ENCODE results near the gene IGDCC3.

Gene IGDCC3

GRCh38 chr15:65318870-65319356 is 58.9 kb downstream of the IGDCC3 start:
- DNase-seq: peak; percentile 90

- DNase-seq: peak; percentile 62
Measured at GRCh38 chr15:65312400-65312916, 65.3 kb downstream of the IGDCC3 start.

- no peak for DNase-seq
Measured at GRCh38 chr15:65311760-65312159, 66.0 kb downstream of the IGDCC3 start.

GRCh38 chr15:65310431-65311137 is 67.2 kb downstream of the IGDCC3 start:
- no peak for DNase-seq

GRCh38 chr15:65309882-65310418 is 67.9 kb downstream of the IGDCC3 start:
- DNase-seq: no peak

GRCh38 chr15:65307978-65308377 is 69.8 kb downstream of the IGDCC3 start:
- DNase-seq: no peak

- DNase-seq: no peak
Measured at GRCh38 chr15:65306551-65306950, 71.3 kb downstream of the IGDCC3 start.

- DNase-seq: no peak
Measured at GRCh38 chr15:65305776-65306175, 72.0 kb downstream of the IGDCC3 start.

- DNase-seq: no peak
Measured at GRCh38 chr15:65305150-65305758, 72.5 kb downstream of the IGDCC3 start.

GRCh38 chr15:65304381-65305149 is 73.2 kb downstream of the IGDCC3 start, which contains the start of gene RNU5B-1:
TSS of gene RNU5B-1 (plus strand) at chr15:65304677.
- DNase-seq: peak; percentile 88

- DNase-seq: peak; percentile 71
Measured at GRCh38 chr15:65303687-65304380, 74.0 kb downstream of the IGDCC3 start.

- DNase-seq: no peak
Measured at GRCh38 chr15:65302061-65302460, 75.7 kb downstream of the IGDCC3 start.

GRCh38 chr15:65300924-65301441 is 76.8 kb downstream of the IGDCC3 start:
- no peak for DNase-seq

- DNase-seq: no peak
Measured at GRCh38 chr15:65298731-65299130, 79.1 kb downstream of the IGDCC3 start.

GRCh38 chr15:65292938-65293518 is 84.8 kb downstream of the IGDCC3 start:
- DNase-seq: no peak

GRCh38 chr15:65290228-65290627 is 87.6 kb downstream of the IGDCC3 start:
- no peak for DNase-seq

- DNase-seq: no peak
Measured at GRCh38 chr15:65289261-65289854, 88.4 kb downstream of the IGDCC3 start.

- DNase-seq: no peak
Measured at GRCh38 chr15:65287520-65287855, 90.3 kb downstream of the IGDCC3 start.

GRCh38 chr15:65286704-65287519 is 90.9 kb downstream of the IGDCC3 start, which contains the start of gene PARP16:
TSS of gene PARP16 (minus strand) at chr15:65286883. CDS start at chr15:65286426, 457 bp downstream.
- DNase-seq: peak; percentile 94

GRCh38 chr15:65286069-65286703 is 91.6 kb downstream of the IGDCC3 start:
- peak; percentile 56 for DNase-seq
